LNCaP clone FGC (cell line): ENCODE results near the gene THAP6.
"Not testable (repeated sequence)": the region's sequence is repeated elsewhere in the genome, so short reads cannot be mapped to it uniquely, and the experiment has no call there.

Experiments used
- DNase-seq: peaks from one replicate; pipeline ENCODE4 v3.0.0-alpha.2; 2011; ENCODE audit warnings: low read depth
- H3K4me3 ChIP-seq: 2 replicates; pipeline ENCODE4 v1.5.1; 2011; ENCODE audit warnings: mild to moderate bottlenecking, low read depth, low read length, control low read depth
- CTCF ChIP-seq: IDR thresholded peaks from 2 replicates; pipeline ENCODE4 v1.5.1; 2012; ENCODE audit warnings: mild to moderate bottlenecking; ENCODE audit not compliant: control insufficient read depth, insufficient read depth; ENCODE audit errors: extremely low read depth

The THAP6 gene

DNA sequence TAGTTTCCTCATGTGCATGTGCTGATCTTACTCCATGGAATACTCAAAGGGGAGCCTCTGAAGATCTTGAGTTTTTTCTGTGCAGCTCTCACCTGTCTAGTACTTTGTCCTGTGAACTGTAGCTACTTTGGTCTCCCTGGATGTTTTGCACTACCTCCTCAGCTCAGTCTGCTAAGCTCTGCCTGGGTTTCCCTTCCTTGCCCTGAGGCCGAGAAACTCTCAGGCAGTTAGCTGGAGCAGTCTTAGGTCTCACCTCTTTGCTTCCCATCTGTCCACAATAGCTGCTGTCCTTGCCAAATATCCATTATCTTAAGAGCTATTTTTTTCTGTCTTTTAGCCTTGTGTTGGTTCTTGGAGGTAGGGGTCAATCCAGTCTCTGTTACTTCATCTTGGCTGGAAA, 11.6 kb downstream of the THAP6 start:
- TF ChIP-seq CTCF, result no peak
- H3K4me3 ChIP-seq, result no peak overlapping the region
- DNase-seq, result no peak

GRCh38 chr4:75527482-75527881, 13.2 kb downstream of the THAP6 start:
- no peak overlapping the region for H3K4me3 ChIP-seq
- no peak for TF ChIP-seq CTCF
- DNase-seq, result no peak

DNA sequence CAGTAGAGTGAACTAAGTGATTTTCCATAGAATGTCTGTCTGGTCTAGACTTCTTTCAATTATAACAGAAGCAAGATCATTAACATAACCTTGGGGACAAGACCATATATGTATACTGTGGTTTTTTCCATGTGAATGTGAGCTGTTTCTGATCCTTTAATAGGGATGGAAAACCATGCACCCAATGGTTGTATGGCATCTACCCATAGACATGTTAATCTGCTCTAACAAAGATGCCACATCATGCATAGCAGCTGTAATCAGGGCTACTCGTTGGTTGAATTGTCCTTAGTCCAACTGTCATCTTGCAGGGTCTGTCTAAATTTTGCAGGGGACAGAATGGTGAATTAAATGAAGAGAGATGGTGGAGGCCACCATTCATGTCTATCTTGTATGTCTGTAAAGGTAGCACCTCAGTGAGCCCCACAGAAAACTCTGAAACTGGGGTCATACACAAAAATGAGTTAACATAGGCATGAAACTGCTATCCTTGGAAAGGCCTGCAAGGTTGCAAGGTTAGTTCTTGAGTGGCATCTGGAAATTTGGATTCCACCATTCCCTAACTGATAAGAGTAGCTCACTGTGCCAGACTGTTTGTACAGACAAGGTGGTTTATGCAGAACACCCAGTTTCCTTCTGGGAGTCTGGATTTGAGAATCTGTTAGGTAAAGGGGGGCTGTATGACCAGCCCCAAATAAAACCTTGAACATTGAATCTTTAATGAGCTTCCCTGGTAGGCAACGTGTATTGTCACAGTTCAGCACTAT, 16.5 kb downstream of the THAP6 start:
- DNase-seq, result no peak
- no peak overlapping the region for H3K4me3 ChIP-seq
- no peak for TF ChIP-seq CTCF

GRCh38 chr4:75531536-75532143, 17.4 kb downstream of the THAP6 start:
- DNase-seq, H3K4me3 ChIP-seq: not testable (repeated sequence)

- DNase-seq, H3K4me3 ChIP-seq: not testable (repeated sequence)
Observed at GRCh38 chr4:75533339-75533887, 19.1 kb downstream of the THAP6 start.

GRCh38 chr4:75533926-75534325, 19.7 kb downstream of the THAP6 start:
- H3K4me3 ChIP-seq, DNase-seq: not testable (repeated sequence)

DNA sequence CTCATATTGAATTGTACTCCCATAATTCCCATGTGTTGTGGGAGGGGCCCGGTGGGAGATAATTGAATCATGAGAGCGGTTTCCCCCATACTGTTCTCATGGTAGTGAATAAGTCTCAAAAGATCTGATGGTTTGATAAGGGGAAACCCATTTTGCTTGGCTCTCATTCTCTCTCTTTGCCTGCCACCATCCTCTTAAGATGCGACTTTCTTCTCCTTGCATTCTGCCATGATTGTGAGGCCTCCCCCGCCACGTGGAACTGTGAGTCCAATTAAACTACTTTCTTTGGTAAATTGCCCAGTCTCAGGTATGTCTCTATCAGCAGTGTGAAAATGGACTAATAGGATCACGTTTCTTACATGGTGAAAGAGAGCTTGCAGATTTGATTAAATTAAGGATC, 23.0 kb downstream of the THAP6 start:
- DNase-seq, H3K4me3 ChIP-seq: not testable (repeated sequence)

DNA sequence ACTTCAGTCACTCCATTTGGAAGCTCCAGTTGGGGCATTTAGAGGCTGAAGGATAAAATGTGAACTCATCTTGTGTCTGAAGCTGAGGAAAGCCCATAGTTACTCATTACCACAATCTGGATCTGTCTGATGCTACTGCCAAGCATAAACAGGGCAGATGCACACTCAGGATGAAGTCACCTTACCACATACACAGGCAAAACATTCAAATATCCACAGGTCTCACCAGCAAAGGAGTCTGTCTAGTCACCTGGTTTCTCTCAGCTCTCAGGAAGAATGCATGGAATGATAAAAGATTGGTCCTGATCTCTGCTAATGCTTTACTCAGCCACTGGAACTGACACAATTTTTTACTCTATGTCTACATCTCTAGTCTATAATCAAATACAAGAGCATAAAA, 28.6 kb downstream of the THAP6 start:
- no peak for DNase-seq
- no peak for TF ChIP-seq CTCF
- no peak overlapping the region for H3K4me3 ChIP-seq

DNA sequence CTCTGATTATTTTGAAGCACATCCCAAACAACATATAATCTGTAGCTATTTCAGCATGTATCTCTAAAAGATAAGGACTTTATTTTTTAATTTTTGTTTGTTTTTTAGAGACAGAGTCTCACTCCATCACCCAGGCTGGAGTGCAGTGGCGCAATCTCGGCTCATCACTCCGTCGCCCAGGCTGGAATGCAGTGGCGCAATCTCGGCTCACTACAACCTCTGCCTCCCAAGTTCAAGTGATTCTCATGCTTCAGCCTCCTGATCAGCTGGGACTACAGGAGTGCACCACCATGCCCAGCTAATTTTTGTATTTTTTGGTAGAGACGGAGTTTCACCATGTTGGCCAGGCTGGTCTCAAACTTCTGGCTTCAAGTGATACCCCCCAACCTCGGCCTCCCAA, 29.9 kb downstream of the THAP6 start:
- H3K4me3 ChIP-seq, DNase-seq: not testable (repeated sequence)
